ENCODE measurements around the gene ROR2.

ROR2 gene

DNA sequence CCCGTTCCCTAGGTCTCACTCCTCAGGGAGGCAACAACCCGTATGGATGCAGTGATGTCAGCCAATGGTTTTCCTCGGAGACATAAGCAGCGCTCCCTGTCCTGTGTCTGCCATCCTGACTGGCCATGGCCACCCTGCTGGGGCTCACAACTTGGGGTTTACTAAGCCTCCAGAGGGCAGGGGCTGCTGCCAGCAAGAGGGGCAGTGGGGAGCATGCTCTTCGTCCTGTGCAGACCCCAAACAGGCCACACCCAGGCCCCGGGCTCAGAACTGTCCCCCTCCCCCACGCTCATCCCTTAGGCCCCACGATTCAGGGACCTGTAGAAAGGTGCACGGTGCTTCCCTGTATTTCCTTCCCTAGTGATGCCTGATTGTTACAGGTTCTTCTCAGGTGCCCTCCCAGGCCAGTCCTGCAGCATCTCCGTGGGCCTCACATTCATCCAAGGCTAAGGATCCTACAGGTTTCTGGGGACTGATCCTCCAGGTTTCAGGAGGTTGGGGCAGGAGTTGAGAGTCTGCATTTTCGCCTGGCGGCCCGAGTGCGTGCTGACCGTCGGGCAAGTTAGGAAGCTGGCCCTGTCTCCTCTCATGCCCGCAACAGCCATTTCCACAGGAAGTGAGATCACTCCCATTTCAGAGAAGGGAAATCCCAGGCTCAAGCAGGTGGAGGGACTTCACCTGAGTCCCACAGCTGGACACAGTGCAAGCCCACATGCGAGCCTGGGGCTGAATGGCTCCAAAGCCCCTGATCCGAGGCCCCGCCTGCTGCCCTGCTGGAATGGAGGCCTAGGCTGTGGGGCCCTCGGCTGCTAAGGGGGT is 217.6 kb downstream of the ROR2 start:
- DNase-seq, result no peak

DNA sequence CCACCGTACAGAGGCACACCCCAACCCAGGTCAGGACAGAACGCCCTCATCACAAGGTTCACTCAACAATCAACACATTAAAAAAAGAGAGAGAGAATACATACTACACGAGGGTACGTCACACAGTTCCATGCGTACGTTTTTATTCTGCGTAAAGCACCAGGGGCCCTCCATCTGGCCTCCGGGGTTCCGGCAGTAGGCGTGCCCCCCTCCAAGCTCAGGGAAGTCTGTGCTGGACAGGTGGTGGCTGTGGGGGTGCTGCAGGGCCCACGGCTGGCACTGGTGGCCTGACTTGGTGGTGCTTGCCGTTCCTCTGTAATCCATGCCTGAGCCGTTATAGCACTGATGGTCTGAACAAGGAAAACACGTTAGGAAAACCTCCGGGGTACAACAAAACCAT is 219.2 kb downstream of the ROR2 start:
- DNase-seq, result no peak

DNA sequence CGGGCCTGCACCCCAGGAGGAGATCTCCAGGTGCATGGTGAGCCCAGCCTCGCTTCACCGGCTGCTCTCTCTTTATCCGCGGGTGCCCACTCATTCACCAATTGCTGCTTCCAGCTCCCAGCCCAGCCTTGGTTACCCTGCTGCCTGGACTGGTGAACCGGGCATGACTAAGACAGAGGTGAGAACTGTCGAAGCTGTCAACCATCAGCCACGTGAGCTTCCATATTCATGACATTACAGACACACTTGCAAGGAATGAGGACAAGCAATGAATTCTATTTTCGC is 220.5 kb downstream of the ROR2 start:
- no peak for DNase-seq

GRCh38 chr9:91727972-91728371 is 222.1 kb downstream of the ROR2 start:
- DNase-seq, result no peak

DNA sequence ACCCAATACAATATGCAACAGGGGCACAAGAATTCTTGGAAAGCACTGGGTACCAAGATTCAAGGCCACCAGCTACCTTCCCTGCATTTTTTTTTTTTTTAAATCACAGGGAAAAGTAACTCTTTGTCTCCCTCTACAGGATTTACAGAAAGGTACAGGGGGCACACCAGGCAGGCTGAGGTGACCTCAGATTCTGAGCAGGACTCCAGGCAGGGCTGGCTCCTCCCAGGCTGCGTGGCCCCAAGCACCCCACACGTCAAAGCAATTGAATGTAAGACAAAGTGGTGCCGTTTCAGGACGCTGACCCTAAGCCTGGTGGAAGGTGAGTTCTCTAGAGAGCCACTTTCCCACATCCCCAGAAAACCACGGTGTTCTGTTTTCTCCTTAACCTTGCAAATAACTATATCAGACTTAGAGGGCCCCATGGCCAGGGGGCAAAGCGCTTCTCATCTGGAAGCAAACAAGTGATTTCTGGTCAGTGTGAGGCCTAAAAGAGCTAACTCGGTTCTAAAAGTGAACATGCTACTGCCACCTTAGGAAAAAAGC is 222.6 kb downstream of the ROR2 start:
- no peak for DNase-seq

DNA sequence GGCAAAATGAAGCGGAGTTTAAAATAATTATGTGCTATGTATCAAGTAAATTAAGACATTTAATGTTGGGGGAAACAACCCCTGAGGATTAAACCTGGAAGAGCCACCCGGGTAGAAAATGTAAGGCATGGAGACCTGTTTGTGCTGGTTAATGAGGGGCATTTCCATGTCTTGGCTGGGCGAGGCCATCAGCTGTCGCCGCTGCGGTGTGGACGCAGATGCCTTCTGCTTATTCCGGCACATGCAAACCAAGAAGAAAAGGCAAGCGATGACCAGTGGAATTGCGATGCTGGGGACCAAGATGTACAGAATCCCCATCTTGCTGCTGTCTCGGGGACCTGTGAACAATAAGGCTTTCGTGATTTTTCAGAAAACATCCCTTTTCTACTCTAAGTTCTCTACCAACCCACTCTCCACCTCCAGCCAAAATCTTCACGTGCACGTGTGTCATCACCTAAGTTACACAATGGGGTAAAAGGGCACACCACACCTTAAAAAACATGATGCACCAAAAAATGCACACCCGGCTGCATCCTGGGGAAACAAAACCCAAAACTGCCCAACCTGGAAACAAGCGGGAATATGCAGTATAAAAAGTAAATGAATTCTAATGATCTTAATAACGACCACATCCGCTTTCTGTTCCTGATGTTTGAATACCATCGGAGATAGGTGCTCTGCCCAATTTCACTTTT is 223.5 kb downstream of the ROR2 start:
- no peak for DNase-seq

GRCh38 chr9:91725651-91726050 is 224.4 kb downstream of the ROR2 start:
- DNase-seq, result no peak

DNA sequence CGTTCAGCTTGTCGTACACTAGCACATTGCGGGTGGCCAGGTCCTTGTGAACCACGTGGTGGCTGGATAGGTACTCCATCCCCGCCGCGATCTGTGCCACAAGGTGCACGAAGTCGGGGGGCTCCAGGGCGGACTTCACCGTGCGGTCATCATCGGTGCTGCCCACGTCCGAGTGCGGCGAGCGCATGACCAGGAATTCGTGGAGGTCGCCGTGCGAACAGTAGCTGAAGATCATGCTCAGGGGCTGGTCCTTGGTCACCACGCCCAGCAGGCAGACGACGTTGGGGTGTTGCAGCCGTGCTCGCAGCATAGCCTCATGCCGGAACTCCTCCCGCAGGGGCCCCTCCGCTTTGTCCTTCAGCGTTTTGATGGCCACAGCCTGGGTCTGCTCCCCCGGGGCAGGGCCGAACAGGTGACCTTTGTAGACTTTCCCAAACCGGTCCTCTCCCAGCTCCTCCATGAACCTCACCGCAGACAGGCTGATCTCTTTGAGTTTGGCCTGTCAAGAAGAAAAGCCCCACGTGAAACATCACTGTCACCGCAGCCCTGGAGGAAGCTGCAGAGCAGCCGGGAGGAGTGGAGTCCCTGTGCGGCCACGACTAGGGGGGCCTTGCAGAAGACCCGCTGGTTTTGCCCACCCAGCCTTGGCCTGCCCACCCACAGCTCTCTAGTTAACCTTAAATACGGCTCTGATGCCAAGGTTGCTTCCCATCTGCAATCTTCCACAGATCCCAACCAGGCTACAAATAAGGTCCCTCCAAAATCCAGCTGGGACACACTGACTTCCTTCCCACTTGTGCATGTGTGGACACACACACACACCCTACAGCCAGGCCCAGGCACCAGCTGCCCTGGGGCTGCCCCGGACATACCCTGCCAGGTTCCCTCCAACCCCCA is 225.2 kb downstream of the ROR2 start:
- no peak for DNase-seq

DNA sequence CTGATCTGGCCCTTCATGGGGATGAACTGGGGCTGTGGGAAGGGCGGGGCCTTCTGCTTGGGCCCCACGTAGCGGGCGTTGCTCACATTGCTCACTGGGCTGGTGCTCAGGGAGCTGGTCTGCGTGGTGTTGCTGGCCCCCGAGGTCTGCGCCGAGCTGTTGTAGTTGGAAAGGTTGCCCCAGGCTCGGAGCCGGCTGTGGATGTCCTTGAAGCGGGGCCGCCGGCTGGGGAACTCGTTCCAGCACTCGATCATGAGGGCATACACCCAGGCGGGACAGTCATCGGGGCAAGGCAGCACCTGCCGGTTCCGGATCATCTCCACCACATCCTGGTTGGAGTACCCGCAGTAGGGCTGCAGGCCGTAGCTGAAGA is 226.0 kb downstream of the ROR2 start:
- DNase-seq, result no peak

- DNase-seq, result no peak
Observed at GRCh38 chr9:91723420-91724067, 226.5 kb downstream of the ROR2 start.

- DNase-seq, result no peak
Observed at GRCh38 chr9:91720751-91721705, 229.0 kb downstream of the ROR2 start.

DNA sequence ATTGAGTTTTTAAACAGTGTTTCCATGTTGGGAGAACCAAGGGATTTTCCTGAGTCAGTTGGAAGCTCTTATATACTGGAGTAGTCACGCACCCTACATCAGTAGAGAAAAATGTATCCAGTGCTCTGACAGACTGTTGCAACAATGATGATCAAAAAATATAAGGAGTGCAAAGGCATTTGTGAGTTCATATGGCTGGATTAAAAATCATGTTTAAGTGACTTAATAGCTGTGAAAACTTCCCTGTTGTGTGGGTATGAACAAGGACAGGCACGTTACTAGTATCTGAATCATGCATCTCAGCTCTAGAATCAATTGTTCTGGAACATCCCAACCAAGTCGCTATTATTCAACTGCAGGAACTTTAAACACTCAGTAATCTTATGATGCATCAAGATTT is 229.7 kb downstream of the ROR2 start:
- DNase-seq, result no peak

DNA sequence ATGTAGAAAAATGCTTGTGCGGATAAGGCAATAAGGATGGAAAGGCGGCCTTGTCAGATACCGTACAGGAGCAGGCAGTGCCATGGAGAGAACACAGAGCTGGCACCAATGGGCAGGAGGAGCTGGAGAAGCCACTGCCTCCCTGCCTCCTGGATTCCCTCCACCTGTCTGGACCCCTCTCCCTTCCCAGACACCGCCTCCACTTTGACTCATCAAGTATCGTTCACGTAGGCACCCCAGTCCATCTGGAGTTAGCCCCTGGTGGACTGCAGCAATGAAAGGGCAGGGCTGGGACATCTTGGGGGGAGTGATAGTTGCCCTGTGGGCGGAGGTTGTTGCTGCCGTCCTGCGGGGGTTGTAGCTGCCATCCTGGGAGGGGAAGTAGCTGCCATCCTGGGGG is 232.0 kb downstream of the ROR2 start:
- DNase-seq, result no peak

DNA sequence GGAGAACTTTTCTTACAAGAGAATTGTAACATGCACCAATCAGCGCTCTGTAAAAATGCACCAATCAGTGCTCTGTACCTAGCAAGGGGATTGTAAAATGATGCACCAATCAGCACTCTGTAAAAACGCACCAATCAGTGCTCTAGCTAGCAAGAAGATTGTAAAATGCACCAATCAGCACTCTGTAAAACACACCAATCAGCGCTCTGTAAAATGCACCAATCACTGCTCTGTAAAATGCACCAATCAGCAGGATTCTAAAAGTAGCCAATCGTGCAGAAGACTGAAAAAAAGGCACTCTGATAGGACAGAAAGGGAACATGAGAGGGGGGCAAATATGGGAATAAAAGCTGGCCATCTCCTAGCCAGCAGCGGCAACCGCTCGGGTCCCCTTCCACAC is 233.2 kb downstream of the ROR2 start:
- DNase-seq, result no peak

DNA sequence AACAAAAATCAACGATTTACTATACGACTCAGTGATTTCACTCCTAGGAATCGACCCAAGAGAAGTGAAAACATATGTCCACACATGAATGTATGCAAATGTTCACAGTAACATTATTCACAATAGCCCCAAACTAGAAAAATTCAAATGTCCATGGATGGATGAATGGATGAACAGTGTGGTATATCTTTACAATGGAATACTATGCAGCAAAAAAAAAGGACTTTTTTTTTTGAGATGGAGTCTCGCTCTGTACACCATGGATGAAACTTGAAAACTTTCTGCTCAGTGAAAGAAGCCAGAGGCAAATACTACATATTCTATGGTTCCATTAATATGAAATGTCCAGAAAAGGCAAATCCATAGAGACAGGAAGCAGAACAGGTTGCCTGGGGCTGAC is 233.8 kb downstream of the ROR2 start:
- no peak for DNase-seq

- no peak for DNase-seq
Observed at GRCh38 chr9:91714874-91715615, 235.0 kb downstream of the ROR2 start.

- DNase-seq, result no peak
Observed at GRCh38 chr9:91714020-91714806, 235.8 kb downstream of the ROR2 start.

GRCh38 chr9:91712811-91713210 is 237.2 kb downstream of the ROR2 start:
- DNase-seq, result no peak

GRCh38 chr9:91711755-91712601 is 238.1 kb downstream of the ROR2 start:
- peak; percentile 11 to 38 for DNase-seq

Data from activated CD4-positive, alpha-beta T cell treated with anti-CD3 and anti-CD28 coated beads for 4 hours (primary cell).